GM23248 (cell line): ENCODE results near the gene PTGFRN. TPM values are rescaled to one million over a fixed set of nuclear protein-coding genes. Genes with fewer than 3 reads are reported as not detected.
"Not testable (repeated sequence)": the region's sequence is repeated elsewhere in the genome, so short reads cannot be mapped to it uniquely, and the experiment has no call there.

ENCODE experiments used
- DNase-seq: peaks from one replicate; pipeline ENCODE4 v3.0.0-alpha.2; 2015
- H2AFZ ChIP-seq: fragments of 200-600 bp; sonication (generic); 2 replicates; pipeline ENCODE4 v1.6.1; 2016; ENCODE audit warnings: antibody characterized with exemption
- H3F3A ChIP-seq: fragments of 200-600 bp; sonication (generic); 2 replicates; pipeline ENCODE4 v1.6.1; 2016; ENCODE audit warnings: mild to moderate bottlenecking, antibody characterized with exemption, mixed run types; ENCODE audit not compliant: insufficient read depth
- H3K27ac ChIP-seq: fragments of 200-600 bp; sonication (generic); 2 replicates; pipeline ENCODE4 v1.5.1; 2016; ENCODE audit warnings: mild to moderate bottlenecking
- H3K27me3 ChIP-seq: fragments of 200-600 bp; sonication (generic); replicated peaks from 2 replicates; pipeline ENCODE4 v1.6.1; 2016; ENCODE audit warnings: mild to moderate bottlenecking; ENCODE audit not compliant: insufficient read depth
- H3K36me3 ChIP-seq: fragments of 200-600 bp; sonication (generic); 2 replicates; pipeline ENCODE4 v1.6.1; 2016; ENCODE audit warnings: low read depth, mild to moderate bottlenecking
- H3K4me1 ChIP-seq: fragments of 200-600 bp; sonication (generic); 2 replicates; pipeline ENCODE4 v1.6.1; 2016; ENCODE audit warnings: mild to moderate bottlenecking; ENCODE audit not compliant: insufficient read depth
- H3K4me2 ChIP-seq: fragments of 200-600 bp; sonication (generic); one replicate; pipeline ENCODE4 v1.6.1; 2016; ENCODE audit warnings: mild to moderate bottlenecking; ENCODE audit not compliant: unreplicated experiment
- H3K4me3 ChIP-seq: fragments of 200-600 bp; sonication (generic); 2 replicates; pipeline ENCODE4 v1.5.1; 2016; ENCODE audit warnings: mild to moderate bottlenecking
- H3K79me2 ChIP-seq: fragments of 200-600 bp; sonication (generic); 2 replicates; pipeline ENCODE4 v1.6.1; 2016; ENCODE audit warnings: mild to moderate bottlenecking; ENCODE audit not compliant: insufficient read depth
- H3K9ac ChIP-seq: fragments of 200-600 bp; sonication (generic); 2 replicates; pipeline ENCODE4 v1.6.1; 2016; ENCODE audit warnings: mild to moderate bottlenecking
- H3K9me2 ChIP-seq: fragments of 200-600 bp; sonication (generic); 2 replicates; pipeline ENCODE4 v1.6.1; 2016; ENCODE audit warnings: mixed run types, mild to moderate bottlenecking, moderate library complexity; ENCODE audit not compliant: insufficient read depth
- H3K9me3 ChIP-seq: fragments of 200-600 bp; sonication (generic); one replicate; pipeline ENCODE4 v1.6.1; 2017; ENCODE audit warnings: low read depth
- H4K20me1 ChIP-seq: fragments of 200-600 bp; sonication (generic); 2 replicates; pipeline ENCODE4 v1.6.0; 2016; ENCODE audit not compliant: insufficient read depth
- EZH2 ChIP-seq: fragments of 200-600 bp; sonication (generic); IDR thresholded peaks from 2 replicates; pipeline ENCODE4 v1.6.1; 2018; ENCODE audit warnings: antibody characterized with exemption, mild to moderate bottlenecking; ENCODE audit not compliant: insufficient read depth, poor library complexity, severe bottlenecking
- EZH2phosphoT487 ChIP-seq: fragments of 200-600 bp; sonication (generic); IDR thresholded peaks from 2 replicates; pipeline ENCODE4 v1.6.1; 2018; ENCODE audit warnings: antibody characterized with exemption, moderate library complexity, mild to moderate bottlenecking, low read depth; ENCODE audit not compliant: insufficient read depth
- WGBS, 2 experiments: methylation state at CpG; one replicate each; pipeline ENCODE4 v1.1.6; 2015 to 2017; ENCODE audit warnings: low lambda C conversion rate in 2 of 2, low coverage in 1 of 2; ENCODE audit errors: missing lambda C conversion rate in 2 of 2; 5-methylcytosine and 5-hydroxymethylcytosine counted together
- in situ Hi-C: fragments of 300-500 bp; cut with MboI; formaldehyde crosslinking; loops from 2 replicates; pipeline ENCODE4 v1.15.0; 2020
- polyA plus RNA-seq: library from polyadenylated mRNA; unstranded; fragments of >200 nt; fragmentation: Nextera tagmentation; extraction: Ambion mirVana; gene quantifications from 2 replicates; pipeline ENCODE4 v1.2.1, GENCODE V29; 2016
- total RNA-seq: library from RNA; depleted of rRNA; stranded (reverse); fragments of >200 nt; shearing (Covaris generic); gene quantifications from 2 replicates; pipeline ENCODE4 v1.2.3, GENCODE V29; 2014

PTGFRN gene
- total and polyA plus RNA-seq, 2 experiments from 2014 or later: 14.7 to 25.7 TPM

DNA sequence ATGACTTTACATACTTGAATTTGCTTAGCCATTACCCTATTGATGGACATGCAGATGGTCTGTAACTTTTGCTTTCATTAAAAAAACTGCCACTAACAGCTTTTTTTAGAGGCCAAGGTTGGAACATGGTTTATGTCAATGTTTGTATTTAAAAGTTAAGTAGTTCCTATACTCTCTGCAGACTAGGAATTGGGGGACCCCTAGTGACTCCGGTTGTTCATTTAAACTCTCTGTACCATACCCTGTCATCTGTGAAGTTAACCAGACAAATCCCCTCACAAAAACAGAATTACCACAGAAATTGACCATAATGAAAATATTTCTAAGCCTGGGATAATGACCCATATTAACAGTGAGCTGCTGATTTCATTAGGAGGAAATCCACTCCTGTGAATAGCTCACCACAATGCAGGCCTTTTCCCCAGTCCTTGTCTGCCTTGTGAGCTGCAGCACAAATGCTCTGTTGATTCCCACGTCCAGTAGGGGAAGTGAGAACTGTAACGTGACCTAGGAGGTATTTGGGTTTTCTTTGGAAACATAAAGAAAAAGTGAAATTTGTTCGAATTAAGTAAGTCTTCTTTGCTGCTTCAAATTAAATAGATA lies 61.6 kb downstream of the PTGFRN start:
- H3K4me1 ChIP-seq: peaks cover 20% of the 10 kb centered on the region
- H3K27me3 ChIP-seq: no peaks in the 10 kb centered on the region
- WGBS, 2 experiments: 90% methylated on average over 4 of the region's 4 CpGs
- H3K79me2 ChIP-seq: no peaks in the 10 kb centered on the region
- peaks cover 13% of the 10 kb centered on the region for H3F3A ChIP-seq
- no peaks in the 10 kb centered on the region for H4K20me1 ChIP-seq
- no peaks in the 10 kb centered on the region for H3K36me3 ChIP-seq
- H2AFZ ChIP-seq: no peak overlapping the region
- no peak for DNase-seq
- no peaks in the 10 kb centered on the region for H3K9me3 ChIP-seq
- no peak overlapping the region for H3K9ac ChIP-seq
- H3K27ac ChIP-seq: no peak overlapping the region
- TF ChIP-seq EZH2phosphoT487 (no peak), EZH2 (no peak)
- in situ Hi-C loops: no loop called here
- no peak overlapping the region for H3K4me2 ChIP-seq
- no peak overlapping the region for H3K4me3 ChIP-seq
- H3K9me2 ChIP-seq: no peaks in the 10 kb centered on the region

GRCh38 chr1:116971965-116972673 lies 62.4 kb downstream of the PTGFRN start:
- Histone ChIP-seq H3K79me2 (no peaks in the 10 kb centered on the region), H3K4me3 (no peak overlapping the region), H4K20me1 (no peaks in the 10 kb centered on the region), H3K36me3 (no peaks in the 10 kb centered on the region), H3K4me2 (peak overlapping the region; percentile 32), H3K4me1 (peaks cover 15% of the 10 kb centered on the region), H3K9me3 (no peaks in the 10 kb centered on the region), H2AFZ (no peak overlapping the region), H3K9ac (no peak overlapping the region), H3F3A (peaks cover 9% of the 10 kb centered on the region), H3K27ac (no peak overlapping the region), H3K9me2 (no peaks in the 10 kb centered on the region), H3K27me3 (no peaks in the 10 kb centered on the region)
- no peak for TF ChIP-seq EZH2
- no peak for TF ChIP-seq EZH2phosphoT487
- 94 to 96% methylated on average over 6 of the region's 6 CpGs for WGBS, 2 experiments
- peak; percentile 42 for DNase-seq
- in situ Hi-C loops: no loop called here

DNA sequence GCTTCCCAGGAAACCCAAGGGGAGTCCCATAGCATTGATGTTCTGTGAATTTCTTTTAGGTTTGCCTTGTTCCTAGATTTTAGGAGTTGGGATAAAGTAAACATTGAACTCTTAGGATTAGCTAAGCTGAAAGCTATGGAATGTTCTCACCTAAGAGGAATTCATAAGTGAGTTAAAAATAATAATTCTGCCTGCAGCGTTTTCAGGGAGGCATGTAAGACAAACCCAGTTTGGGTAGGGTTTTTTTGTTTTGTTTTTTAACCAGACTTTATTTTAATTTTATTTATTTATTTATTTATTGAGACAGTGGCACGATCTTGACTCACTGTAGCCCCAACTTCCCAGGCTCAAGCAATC lies 62.9 kb downstream of the PTGFRN start:
- Histone ChIP-seq H3K4me2 (peak overlapping the region; percentile 32), H4K20me1 (no peaks in the 10 kb centered on the region), H3K79me2 (no peaks in the 10 kb centered on the region), H3K36me3 (no peaks in the 10 kb centered on the region), H3F3A (peaks cover 3% of the 10 kb centered on the region), H3K9me2 (no peaks in the 10 kb centered on the region), H3K27ac (no peak overlapping the region), H3K4me1 (peaks cover 12% of the 10 kb centered on the region), H2AFZ (no peak overlapping the region), H3K9me3 (no peaks in the 10 kb centered on the region), H3K9ac (no peak overlapping the region), H3K27me3 (no peaks in the 10 kb centered on the region), H3K4me3 (no peak overlapping the region)
- no peak for TF ChIP-seq EZH2phosphoT487
- no peak for TF ChIP-seq EZH2
- no peak for DNase-seq
- in situ Hi-C loops: no loop called here
- 87 to 89% methylated on average over 2 of the region's 2 CpGs for WGBS, 2 experiments

GRCh38 chr1:116980309-116980708 lies 70.6 kb downstream of the PTGFRN start:
- H3K9me2 ChIP-seq, H2AFZ ChIP-seq, in situ Hi-C loops, H3K4me2 ChIP-seq, H3K27me3 ChIP-seq, H3K4me1 ChIP-seq, H3F3A ChIP-seq, H3K9me3 ChIP-seq, H4K20me1 ChIP-seq, H3K4me3 ChIP-seq, H3K79me2 ChIP-seq, DNase-seq, H3K36me3 ChIP-seq, H3K9ac ChIP-seq, H3K27ac ChIP-seq: not testable (repeated sequence)
- 74 to 83% methylated on average over 1 of the region's 1 CpG for WGBS, 2 experiments
